GM18951 (cell line): ENCODE results near the gene MYO7A.
"Not testable (repeated sequence)": the region's sequence is repeated elsewhere in the genome, so short reads cannot be mapped to it uniquely, and the experiment has no call there.

ENCODE experiments used
- POLR2A ChIP-seq: IDR thresholded peaks from 4 replicates; pipeline ENCODE4 v1.6.1; 2011; ENCODE audit warnings: mild to moderate bottlenecking; ENCODE audit not compliant: insufficient read length, insufficient read depth; ENCODE audit errors: extremely low read depth
- in situ Hi-C: fragments of 300-500 bp; cut with MboI; formaldehyde crosslinking; loops from one replicate; pipeline ENCODE4 v1.12.0; 2022; ENCODE audit warnings: low sequenced_read_pairs, mixed read lengths, inconsistent platforms; ENCODE audit not compliant: unreplicated experiment

Gene MYO7A

DNA sequence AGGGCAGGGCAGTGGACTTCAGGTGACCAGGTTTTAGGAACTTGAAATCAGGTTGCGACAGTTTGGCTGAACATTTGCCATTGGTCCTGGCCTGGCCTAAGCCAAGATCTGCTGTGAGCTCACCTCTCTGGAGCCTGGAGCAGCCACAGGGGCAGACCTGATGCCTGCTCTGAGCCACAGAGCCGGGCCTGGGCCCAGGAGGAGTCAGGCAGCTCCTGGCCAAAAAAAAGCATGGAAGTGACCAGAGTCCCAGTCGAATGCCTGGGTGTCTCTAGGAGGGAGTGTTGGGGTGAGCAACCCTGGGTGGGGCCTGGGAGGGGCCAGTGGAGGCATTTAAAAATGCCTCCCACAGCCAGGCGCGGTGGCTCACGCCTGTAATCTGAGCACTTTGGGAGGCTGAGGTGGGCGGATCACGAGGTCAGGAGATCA lies 31.4 kb upstream of the MYO7A start:
- in situ Hi-C loops = no loop called here
- no peak for TF ChIP-seq POLR2A

DNA sequence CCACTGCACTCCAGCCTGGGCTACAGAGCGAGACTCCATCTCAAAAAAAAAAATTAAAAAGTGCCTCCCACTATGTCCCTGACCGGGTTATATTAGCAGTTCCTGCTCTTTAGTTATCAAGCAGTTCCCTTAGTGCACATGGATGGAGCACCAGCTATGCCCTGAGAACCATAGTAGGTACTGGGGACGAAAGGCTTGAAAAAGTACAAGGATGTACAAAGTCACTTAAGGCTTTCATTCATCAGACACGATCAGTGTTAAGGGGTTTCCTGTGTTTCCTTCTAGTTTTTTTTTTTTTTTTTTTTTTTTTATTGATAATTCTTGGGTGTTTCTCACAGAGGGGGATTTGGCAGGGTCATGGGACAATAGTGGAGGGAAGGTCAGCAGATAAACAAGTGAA lies 30.9 kb upstream of the MYO7A start:
- in situ Hi-C loops = not testable (repeated sequence)

DNA sequence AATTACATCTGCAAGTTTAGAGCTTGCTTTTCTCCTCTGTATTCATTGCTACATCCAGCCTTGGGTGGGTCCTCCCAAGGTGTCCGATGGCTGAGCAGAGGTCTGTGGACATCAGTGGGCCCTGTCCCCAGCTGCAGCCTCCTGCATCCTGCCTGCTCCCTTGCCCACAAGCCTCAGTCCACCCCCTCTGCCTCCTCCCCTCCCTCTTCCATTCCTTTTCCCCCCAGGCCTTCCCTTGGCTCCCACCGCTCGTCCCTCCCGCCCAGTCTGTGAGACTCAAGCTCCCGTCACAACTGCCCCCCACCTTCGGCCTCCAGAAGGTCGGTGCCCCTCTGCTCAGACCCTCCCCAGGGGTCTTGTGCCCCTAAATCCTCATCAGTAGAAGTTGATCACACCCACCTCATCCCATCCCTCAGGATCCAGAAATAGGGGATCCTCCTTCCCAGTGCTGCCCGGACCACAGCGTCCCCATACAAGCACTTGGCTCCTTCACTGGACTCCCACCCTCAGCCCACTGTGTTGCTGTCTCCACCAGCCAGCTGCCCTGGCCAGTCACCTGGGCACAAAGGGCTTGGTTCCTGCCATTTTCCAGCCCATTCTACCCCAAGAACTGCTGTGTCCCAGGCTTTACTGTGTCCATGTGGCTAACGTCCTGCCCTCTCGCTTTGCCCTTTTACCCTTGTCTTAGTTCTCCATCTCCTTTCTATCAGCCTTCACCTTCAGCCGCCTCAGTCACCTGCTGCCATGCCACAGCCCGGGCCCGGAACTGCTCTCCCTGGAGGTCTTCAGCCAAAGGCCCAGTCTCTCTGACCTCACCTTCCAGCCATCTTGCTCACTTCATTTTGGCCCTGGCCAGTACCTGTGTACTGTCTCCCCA lies 27.6 kb upstream of the MYO7A start:
- TF ChIP-seq POLR2A = no peak

DNA sequence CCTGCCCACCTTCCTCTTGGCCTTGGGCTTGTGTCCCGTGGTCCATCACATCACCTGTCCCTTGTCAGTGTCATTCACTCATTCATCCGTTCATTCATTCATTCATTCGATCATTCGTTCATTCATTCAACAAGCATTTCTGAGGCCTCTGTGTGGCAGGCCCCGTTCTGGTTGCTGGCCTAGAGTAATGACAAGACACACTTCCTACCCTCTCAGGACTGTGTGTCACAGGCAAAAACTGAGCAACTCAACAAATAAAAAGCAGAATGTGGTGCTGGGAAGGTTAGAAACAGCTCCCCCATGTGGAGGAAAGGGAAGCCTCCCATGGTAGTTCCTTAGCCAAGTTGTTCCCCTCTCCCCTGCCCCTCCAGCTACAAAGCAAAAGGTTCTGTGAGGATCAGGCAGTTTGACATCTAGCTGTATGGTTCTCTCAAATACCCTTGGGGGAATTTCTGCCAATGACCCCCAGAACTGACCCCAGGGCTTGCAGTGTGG lies 27.0 kb upstream of the MYO7A start:
- in situ Hi-C loops = loop anchor here (5.0 kb wide), 1 partner anchor 54 kb away; no protein-coding TSS in a partner anchor
- no peak for TF ChIP-seq POLR2A

More for the DNA sequence above, 27.6 kb upstream of the MYO7A start:
- in situ Hi-C loops = loop anchor here (5.0 kb wide), 1 partner anchor 53 kb away; no protein-coding TSS in a partner anchor

DNA sequence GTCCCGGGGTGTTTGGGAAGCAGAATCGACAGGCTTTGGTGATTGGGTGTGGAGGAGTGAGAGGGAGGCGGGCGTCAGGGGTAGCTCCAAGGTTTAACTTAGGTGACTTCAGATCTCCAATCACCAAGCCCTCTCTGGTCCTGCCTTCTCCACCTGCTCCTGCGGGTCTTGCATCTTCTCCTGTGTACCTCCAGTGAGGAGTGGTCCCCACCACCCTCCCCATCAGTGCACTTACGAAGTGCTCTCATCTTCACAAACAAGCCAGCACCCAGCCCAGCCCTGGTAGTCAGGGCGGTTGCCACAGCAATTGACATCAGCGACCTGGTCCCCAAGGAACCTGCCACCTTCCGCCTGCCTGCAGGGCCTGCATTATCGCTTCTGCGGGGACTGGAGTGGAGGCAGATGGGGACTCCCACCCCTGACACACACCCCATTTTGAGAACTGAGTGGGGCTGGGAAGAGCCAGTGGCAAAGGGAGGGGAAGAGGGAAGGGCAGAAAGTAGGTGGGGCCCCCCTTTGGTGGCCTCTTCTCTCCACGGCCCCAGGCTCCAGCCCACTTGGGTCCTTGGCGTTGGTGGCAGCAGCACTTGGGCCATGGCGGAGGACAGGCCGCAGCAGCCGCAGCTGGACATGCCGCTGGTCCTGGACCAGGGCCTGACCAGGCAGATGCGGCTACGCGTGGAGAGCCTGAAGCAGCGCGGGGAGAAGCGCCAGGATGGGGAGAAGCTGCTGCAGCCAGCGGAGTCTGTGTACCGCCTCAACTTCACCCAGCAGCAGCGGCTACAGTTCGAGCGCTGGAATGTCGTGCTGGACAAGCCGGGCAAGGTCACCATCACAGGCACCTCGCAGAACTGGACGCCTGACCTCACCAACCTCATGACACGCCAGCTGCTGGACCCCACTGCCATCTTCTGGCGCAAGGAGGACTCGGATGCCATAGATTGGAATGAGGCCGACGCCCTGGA lies 25.5 kb upstream of the MYO7A start, which contains the start of gene OMP:
Gene OMP (plus strand): TSS at position 595 of the 965 bp plus-strand sequence. CDS start 0 bp downstream, at position 595.
- TF ChIP-seq POLR2A = no peak
- in situ Hi-C loops = loop anchor here (5.0 kb wide), 1 partner anchor 55 kb away; no protein-coding TSS in a partner anchor

DNA sequence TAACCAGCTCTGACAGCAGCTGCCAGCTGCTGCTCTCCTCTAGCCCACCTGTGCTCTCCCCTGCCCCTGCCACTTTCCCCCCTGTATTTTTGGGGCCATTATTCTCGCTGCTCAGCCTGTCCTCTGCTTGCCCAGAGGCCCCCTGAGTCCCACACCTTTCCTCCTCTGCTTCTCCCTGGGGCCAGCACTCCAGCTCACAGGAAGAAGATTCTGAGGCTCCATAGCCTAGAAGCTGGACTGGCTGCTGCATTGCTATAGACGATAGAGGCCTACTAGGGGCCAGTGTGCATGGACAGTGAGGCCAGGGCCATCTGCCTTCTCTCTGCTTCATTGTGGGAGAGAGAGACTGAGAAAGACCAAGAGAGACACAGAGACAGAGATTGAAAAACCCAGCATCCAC lies 24.7 kb upstream of the MYO7A start:
- no peak for TF ChIP-seq POLR2A
- in situ Hi-C loops = loop anchor here (5.0 kb wide), 1 partner anchor 56 kb away; no protein-coding TSS in a partner anchor

DNA sequence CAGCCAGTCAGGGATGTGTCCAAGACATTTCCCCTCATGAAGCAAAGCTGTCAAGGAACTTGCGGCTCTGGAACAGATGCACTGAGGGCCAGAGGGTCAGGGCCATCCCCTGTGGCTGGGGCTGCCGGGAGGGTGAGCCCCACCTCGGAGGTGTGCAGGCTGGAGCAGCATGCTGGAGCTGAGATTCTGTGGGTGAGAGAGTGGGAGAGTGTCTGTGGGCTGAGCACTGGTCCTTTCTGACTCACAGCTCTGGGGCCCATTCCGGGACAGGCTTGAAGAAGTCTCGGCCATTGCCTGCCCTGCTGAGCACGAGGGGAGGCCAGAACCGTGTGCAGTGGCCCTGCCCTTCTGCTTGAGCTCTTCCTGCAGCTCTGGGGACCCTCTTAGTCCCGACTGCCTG lies 23.3 kb upstream of the MYO7A start:
- in situ Hi-C loops = loop anchor here (5.0 kb wide), 1 partner anchor 57 kb away; no protein-coding TSS in a partner anchor
- no peak for TF ChIP-seq POLR2A

DNA sequence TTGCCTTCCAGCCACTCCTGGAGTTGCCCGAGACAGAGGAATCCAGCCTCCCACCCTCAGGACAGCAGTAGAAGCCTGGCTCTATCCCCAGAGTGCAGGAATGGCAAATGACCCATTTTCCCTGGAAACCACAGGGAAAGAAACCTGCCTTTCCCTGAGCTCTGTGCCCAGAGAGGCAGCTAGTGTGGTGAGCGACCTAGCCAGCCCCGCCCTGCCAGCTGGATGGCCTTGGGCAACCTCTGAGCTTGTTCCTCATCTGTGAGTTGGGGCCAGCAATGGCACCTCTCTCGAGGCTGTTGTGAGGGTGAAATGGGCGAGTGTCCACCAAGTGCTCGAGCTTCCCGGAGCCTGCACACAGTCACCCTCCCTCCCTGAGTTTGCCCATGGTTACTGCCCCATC lies 21.7 kb upstream of the MYO7A start:
- in situ Hi-C loops = no loop called here
- TF ChIP-seq POLR2A = no peak

DNA sequence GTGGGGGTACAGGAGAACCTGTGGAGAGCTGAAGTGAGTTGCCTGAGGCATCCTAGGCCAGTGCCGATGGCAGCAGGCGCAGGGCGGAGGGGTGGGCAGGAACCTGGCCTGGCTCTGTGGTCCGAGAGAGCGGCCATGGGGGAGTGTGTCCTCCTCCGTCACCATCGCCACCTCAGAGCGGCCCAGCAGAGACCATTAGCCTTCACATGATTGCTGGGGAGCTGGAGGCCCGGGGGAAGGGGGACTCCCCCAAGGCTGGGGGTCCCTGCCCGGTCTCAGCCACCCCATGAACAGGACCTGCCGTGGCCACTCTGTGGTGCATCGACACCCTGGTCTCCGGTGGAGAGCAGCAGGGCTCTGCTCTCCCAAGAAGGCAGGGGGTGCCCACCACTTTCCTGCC lies 21.3 kb upstream of the MYO7A start:
- in situ Hi-C loops = no loop called here
- no peak for TF ChIP-seq POLR2A

DNA sequence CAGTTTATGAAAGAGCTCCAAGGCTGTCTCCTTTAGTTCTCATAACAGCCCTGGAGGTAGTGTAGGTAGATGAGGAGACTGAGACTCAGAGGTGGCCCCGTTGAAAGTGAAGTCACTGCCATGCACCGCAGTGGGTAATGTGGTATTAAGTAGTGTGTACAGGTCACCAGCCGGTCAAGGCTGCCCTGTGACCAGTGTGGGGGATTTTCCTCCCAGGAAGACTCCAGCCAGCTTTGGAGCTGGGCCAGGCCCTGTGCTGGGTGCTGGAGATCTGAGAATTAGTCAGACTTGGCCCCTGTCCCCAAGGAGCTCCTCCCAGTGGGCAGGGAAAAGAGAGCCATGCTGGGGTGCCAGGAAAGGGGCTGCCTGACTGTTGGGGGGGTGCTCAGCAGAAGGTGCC lies 20.1 kb upstream of the MYO7A start:
- in situ Hi-C loops = no loop called here

DNA sequence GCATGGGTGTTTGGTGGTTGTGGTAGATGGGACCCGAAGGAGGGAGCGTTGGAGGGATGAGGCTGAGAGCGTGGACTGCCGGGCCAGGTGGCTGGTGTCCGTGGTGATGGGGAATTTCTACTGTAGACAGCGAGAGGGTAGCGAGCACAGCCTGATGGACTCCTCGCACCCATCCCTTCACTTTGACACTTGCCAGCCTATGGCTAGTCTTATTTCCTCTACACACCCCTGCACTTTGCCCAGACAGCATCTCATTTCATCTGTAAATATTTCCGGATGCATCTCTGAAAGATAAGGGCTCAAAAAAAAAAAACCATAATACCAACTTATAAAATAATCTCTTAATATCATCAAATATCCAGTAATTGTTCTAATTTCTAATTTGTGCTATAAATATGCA lies 19.6 kb upstream of the MYO7A start:
- in situ Hi-C loops = no loop called here
- TF ChIP-seq POLR2A = no peak

More for the DNA sequence above, 20.1 kb upstream of the MYO7A start:
- TF ChIP-seq POLR2A = no peak

DNA sequence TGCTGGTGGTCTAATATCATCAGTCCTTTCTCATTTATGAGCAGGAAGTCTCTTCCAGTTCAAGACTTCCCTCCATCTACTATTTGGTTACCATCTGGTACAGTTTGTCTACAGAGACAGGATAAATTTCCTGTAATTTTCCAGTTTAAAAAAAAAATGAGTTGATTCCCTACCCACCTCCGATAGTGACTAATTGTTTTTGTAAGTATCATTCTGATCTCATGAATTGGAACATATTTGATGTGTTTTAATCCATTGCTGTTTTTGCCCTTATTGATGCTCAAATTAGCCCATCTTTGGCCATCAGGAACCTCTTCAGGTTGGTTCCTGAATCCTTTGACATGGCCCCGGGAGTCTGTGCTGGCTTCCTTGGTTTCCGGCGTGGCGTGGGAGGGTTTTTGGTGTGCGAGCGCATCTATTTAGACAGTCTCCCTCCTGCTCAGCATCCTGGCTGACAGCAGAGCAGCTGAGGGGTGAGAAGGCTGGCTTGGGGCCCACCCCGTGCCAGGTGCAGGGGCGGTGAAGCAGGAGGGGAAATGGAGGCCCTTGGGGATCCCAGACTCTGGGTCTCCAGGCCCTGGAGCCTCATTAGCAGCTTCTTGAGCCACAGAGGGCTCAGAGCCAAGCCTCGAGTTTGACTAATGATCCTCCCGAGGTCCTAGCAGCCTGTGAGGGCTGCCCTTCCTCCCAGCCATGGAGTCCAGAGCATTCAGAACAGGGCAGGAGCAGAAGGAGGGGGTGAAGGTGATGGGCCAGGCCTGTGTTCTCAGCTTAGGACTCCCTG lies 18.6 kb upstream of the MYO7A start:
- TF ChIP-seq POLR2A = no peak
- in situ Hi-C loops = no loop called here
